ENCODE results near the gene ADAMTS12. TPM values are rescaled to one million over a fixed set of nuclear protein-coding genes. Genes with fewer than 3 reads are reported as not detected.

The ADAMTS12 gene
- total RNA-seq, 2 experiments from 2014 or later, result not detected

DNA sequence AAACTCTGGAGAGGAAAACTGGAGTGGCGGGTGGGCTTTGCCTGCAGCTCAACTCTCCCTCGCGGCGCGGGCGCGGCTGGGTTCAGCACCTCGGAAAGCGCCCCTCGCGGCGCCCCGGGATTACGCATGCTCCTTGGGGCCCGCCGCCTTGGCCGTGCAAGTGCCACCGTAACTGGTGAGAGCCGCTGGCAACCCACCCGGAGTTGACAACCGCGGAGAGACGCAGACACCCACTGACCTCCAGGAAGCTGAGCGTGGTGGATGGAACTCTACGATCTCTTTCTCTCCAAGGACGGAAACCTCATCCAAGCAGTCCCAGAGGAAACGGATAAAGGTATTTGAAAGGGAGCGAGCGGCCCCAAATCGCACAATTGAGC is 44.2 kb upstream of the ADAMTS12 start:
- Mint-ChIP-seq H3K27me3 (peaks cover 46% of the 10 kb centered on the region), H3K4me3 (no peak overlapping the region), H3K4me1 (ENCODE audit: low read depth) (no peaks in the 10 kb centered on the region), H3K9me3 (no peaks in the 10 kb centered on the region), H3K27ac (no peak overlapping the region), H3K36me3 (ENCODE audit: low read depth) (no peaks in the 10 kb centered on the region)
- intact Hi-C loops (cut with micrococcal nuclease), result loop anchor here (10.0 kb wide), 1 partner anchor 351 kb away; no protein-coding TSS in a partner anchor
- TF ChIP-seq CTCF (IDR thresholded peaks at IDR 0.05), result no peak
- ChIA-PET POLR2A (no interaction called here), CTCF (interaction anchor here (0.6 to 4.0 kb wide), 19 partner anchors 9 to 1228 kb away, joined by 3 to 33 read pairs (median 7); no protein-coding TSS in a partner anchor)
- peak; percentile 68 for ATAC-seq
- DNase-seq, result peak; percentile 64

DNA sequence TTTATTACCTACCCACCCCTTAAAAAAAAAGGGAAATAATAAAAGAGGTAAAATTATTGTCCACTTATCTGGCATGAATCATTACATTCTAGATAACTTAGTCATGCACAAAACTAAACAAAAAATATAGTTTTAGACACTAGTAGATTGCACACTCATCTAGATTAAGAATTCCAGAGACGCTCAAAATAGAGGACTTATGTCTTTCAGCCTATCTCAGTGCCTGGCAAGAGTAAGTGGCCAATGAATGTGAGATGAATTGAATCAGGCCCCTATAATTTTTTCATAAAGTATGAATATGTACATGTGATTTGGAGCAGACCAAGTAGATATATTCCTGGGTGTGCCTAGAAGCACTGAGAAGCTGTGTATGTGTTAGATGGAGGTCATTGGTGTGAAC is 42.4 kb upstream of the ADAMTS12 start:
- no peak overlapping the region for H3K4me3 Mint-ChIP-seq
- no peaks in the 10 kb centered on the region for H3K4me1 Mint-ChIP-seq (ENCODE audit: low read depth)
- intact Hi-C loops (cut with micrococcal nuclease), result loop anchor here (2.0 to 10.0 kb wide), 2 partner anchors 349 to 497 kb away; no protein-coding TSS in a partner anchor
- ChIA-PET POLR2A (no interaction called here), CTCF (interaction anchor here (0.7 to 4.0 kb wide), 26 partner anchors 9 to 499 kb away, joined by 3 to 33 read pairs (median 5); partner anchors contain the start of gene TARS1)
- no peaks in the 10 kb centered on the region for H3K9me3 Mint-ChIP-seq
- no peaks in the 10 kb centered on the region for H3K36me3 Mint-ChIP-seq (ENCODE audit: low read depth)
- DNase-seq, result no peak
- no peak overlapping the region for H3K27ac Mint-ChIP-seq
- no peak for TF ChIP-seq CTCF (IDR thresholded peaks at IDR 0.05)
- no peak for ATAC-seq
- H3K27me3 Mint-ChIP-seq, result peaks cover 34% of the 10 kb centered on the region

DNA sequence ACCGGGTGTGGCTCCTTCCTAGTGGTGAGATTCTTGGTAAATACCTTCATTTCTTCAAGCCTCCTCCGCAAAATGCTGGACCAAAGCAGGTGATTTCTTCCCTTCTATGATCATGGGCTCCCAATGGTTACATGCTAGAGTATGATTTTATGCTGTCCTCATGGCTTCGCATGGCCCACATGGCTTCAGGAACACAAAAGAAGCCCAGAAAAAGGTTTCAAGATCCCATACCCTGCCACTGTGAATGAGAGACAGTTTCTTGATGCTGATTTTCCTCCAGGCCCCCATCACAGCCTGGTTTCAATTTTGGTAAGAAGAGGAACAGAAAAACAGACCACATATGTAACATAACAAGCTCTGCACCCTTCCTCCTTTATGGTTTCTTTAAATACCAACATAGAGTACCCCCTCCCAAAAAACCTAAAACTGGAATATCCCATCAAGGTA is 42.0 kb upstream of the ADAMTS12 start:
- Mint-ChIP-seq H3K27ac (no peak overlapping the region), H3K36me3 (ENCODE audit: low read depth) (no peaks in the 10 kb centered on the region), H3K9me3 (no peaks in the 10 kb centered on the region), H3K4me3 (no peak overlapping the region), H3K27me3 (peaks cover 31% of the 10 kb centered on the region), H3K4me1 (ENCODE audit: low read depth) (no peaks in the 10 kb centered on the region)
- no peak for TF ChIP-seq CTCF (IDR thresholded peaks at IDR 0.05)
- intact Hi-C loops (cut with micrococcal nuclease), result loop anchor here (2.0 to 10.0 kb wide), 2 partner anchors 349 to 497 kb away; no protein-coding TSS in a partner anchor
- ATAC-seq (no peak), DNase-seq (no peak)
- ChIA-PET POLR2A (no interaction called here), CTCF (interaction anchor here (0.7 to 4.0 kb wide), 13 partner anchors 10 to 493 kb away, joined by 3 to 33 read pairs (median 5); partner anchors contain the start of gene TARS1)

GRCh38 chr5:33931136-33931535 is 39.3 kb upstream of the ADAMTS12 start:
- H3K36me3 Mint-ChIP-seq (ENCODE audit: low read depth), result no peaks in the 10 kb centered on the region
- peaks cover 12% of the 10 kb centered on the region for H3K27me3 Mint-ChIP-seq
- POLR2A ChIA-PET, result no interaction called here
- no peaks in the 10 kb centered on the region for H3K9me3 Mint-ChIP-seq
- no peak for ATAC-seq
- no peak overlapping the region for H3K27ac Mint-ChIP-seq
- H3K4me3 Mint-ChIP-seq, result no peak overlapping the region
- intact Hi-C loops (cut with micrococcal nuclease), result loop anchor here (10.0 kb wide), 1 partner anchor 346 kb away; no protein-coding TSS in a partner anchor
- CTCF ChIA-PET, result interaction anchor here (0.9 to 1.7 kb wide), 4 partner anchors 8 to 342 kb away, joined by 3 to 6 read pairs (median 4); no protein-coding TSS in a partner anchor
- no peaks in the 10 kb centered on the region for H3K4me1 Mint-ChIP-seq (ENCODE audit: low read depth)
- no peak for TF ChIP-seq CTCF (IDR thresholded peaks at IDR 0.05)
- no peak for DNase-seq

GRCh38 chr5:33929925-33930690 is 38.3 kb upstream of the ADAMTS12 start:
- ChIA-PET POLR2A (no interaction called here), CTCF (no interaction called here)
- H3K4me3 Mint-ChIP-seq, result no peak overlapping the region
- intact Hi-C loops (cut with micrococcal nuclease), result loop anchor here (10.0 kb wide), 1 partner anchor 345 kb away; no protein-coding TSS in a partner anchor
- H3K36me3 Mint-ChIP-seq (ENCODE audit: low read depth), result no peaks in the 10 kb centered on the region
- ATAC-seq (peak; percentile 51), DNase-seq (no peak)
- no peak overlapping the region for H3K27ac Mint-ChIP-seq
- peaks cover 4% of the 10 kb centered on the region for H3K27me3 Mint-ChIP-seq
- no peak for TF ChIP-seq CTCF (IDR thresholded peaks at IDR 0.05)
- no peaks in the 10 kb centered on the region for H3K4me1 Mint-ChIP-seq (ENCODE audit: low read depth)
- H3K9me3 Mint-ChIP-seq, result no peaks in the 10 kb centered on the region

Measured in activated CD8-positive, alpha-beta T cell treated with anti-CD3 and anti-CD28 coated beads for 36 hours (primary cell).